Smooth muscle cell (in vitro differentiated cells): ENCODE measurements around the gene PSD2. TPM values are rescaled to one million over a fixed set of nuclear protein-coding genes. Genes with fewer than 3 reads are reported as not detected.

Source experiments
- DNase-seq: peaks from one replicate; lab custom pipeline; 2025; ENCODE audit not compliant: unreplicated experiment; lab: John Stamatoyannopoulos, UW
- H2AFZ ChIP-seq: fragments of 200-600 bp; sonication (generic); 2 replicates; pipeline ENCODE4 v1.6.0; 2016; ENCODE audit warnings: antibody characterized with exemption, low read depth, mild to moderate bottlenecking
- H3F3A ChIP-seq: fragments of 200-600 bp; sonication (generic); 2 replicates; pipeline ENCODE4 v1.6.0; 2017; ENCODE audit warnings: antibody characterized with exemption, low read depth
- H3K27ac ChIP-seq: fragments of 200-600 bp; sonication (generic); 2 replicates; pipeline ENCODE4 v1.5.1; 2016; ENCODE audit warnings: low read depth, mild to moderate bottlenecking
- H3K27me3 ChIP-seq: fragments of 200-600 bp; sonication (generic); 2 replicates; pipeline ENCODE4 v1.6.1; 2016; ENCODE audit warnings: low read depth, mild to moderate bottlenecking
- H3K36me3 ChIP-seq: fragments of 200-600 bp; sonication (generic); 2 replicates; pipeline ENCODE4 v1.5.1; 2016; ENCODE audit warnings: low read depth
- H3K4me1 ChIP-seq: fragments of 200-600 bp; sonication (generic); 2 replicates; pipeline ENCODE4 v1.5.1; 2016; ENCODE audit warnings: low read depth
- H3K4me2 ChIP-seq: fragments of 200-600 bp; sonication (generic); 2 replicates; pipeline ENCODE4 v1.6.0; 2016; ENCODE audit warnings: mild to moderate bottlenecking
- H3K4me3 ChIP-seq: fragments of 200-600 bp; sonication (generic); 2 replicates; pipeline ENCODE4 v1.5.1; 2016; ENCODE audit warnings: mild to moderate bottlenecking
- H3K79me2 ChIP-seq: fragments of 200-600 bp; sonication (generic); 2 replicates; pipeline ENCODE4 v1.6.0; 2016; ENCODE audit warnings: low read depth, mild to moderate bottlenecking
- H3K9ac ChIP-seq: fragments of 200-600 bp; sonication (generic); 2 replicates; pipeline ENCODE4 v1.6.0; 2016; ENCODE audit warnings: low read depth
- H3K9me3 ChIP-seq: fragments of 200-600 bp; sonication (generic); replicated peaks from 2 replicates; pipeline ENCODE4 v1.5.1; 2016; ENCODE audit warnings: low read depth
- H4K20me1 ChIP-seq: fragments of 200-600 bp; sonication (generic); 2 replicates; pipeline ENCODE4 v1.6.0; 2016; ENCODE audit warnings: low read depth
- WGBS: methylation state at CpG from one replicate; pipeline ENCODE4 v1.1.7; 2016; ENCODE audit warnings: low lambda C conversion rate; 5-methylcytosine and 5-hydroxymethylcytosine counted together
- polyA plus RNA-seq: library from polyadenylated mRNA; unstranded; fragments of >200 nt; fragmentation: Nextera tagmentation; extraction: Ambion mirVana; gene quantifications from 2 replicates; pipeline ENCODE4 v1.2.1, GENCODE V29; 2016
- total RNA-seq: library from RNA; depleted of rRNA; stranded (reverse); fragments of >200 nt; gene quantifications from 2 replicates; pipeline ENCODE4 v1.2.3, GENCODE V29; 2014
- TF ChIP-seq, protein P1 (sequence below): fragments of 200-600 bp; sonication (generic); IDR thresholded peaks from 2 replicates; pipeline ENCODE4 v1.5.1; 2017; ENCODE audit warnings: borderline replicate concordance, mild to moderate bottlenecking, antibody characterized with exemption; ENCODE audit not compliant: insufficient read depth, poor library complexity, severe bottlenecking

Gene PSD2
- total and polyA plus RNA-seq, 2 experiments from 2014 or later, result 0.54 to 0.81 TPM

DNA sequence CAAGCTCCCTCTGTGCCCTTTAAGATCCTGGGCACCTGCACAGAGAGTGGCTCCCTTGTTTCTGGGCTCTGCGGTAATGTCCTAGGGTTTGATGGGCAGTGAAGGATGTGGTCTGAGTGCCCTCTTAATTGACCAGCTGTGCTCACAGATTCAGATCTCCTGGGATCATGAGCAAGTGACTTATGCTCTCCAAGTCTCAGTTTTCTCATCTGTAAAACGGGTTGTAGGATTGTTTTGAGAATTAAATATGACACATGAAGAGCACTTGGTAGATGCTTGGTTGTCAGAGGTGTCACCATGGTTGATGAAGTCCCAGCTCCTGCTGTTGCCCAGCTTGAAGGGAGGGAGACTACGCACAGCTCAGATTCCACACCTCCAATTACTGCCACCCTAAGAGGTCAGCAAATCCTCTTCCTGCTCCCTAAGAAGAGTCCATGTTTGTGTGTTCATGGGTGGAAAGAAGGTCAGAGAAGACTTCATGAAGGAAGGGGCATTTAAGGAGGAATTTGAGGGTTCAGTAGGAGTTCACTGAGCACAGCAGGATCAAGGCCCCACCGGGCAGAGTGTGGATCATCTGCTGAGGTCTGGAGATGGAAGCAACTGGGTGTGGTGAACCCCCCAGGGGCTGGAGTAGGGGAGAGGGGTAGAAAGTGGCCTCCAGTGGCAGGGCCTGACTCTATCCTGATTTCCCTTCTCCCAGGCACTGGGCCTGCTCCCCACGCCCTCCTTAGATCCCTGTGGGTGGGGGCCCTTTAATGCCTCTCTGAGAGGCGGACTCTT, 1.4 kb upstream of the PSD2 start:
- Histone ChIP-seq H3K27me3 (peaks cover 95% of the 10 kb centered on the region), H3K79me2 (no peaks in the 10 kb centered on the region), H3K36me3 (no peaks in the 10 kb centered on the region), H3K4me2 (no peak overlapping the region), H3F3A (no peaks in the 10 kb centered on the region), H4K20me1 (peaks cover 5% of the 10 kb centered on the region), H3K9ac (no peak overlapping the region), H2AFZ (no peak overlapping the region), H3K4me3 (no peak overlapping the region), H3K27ac (no peak overlapping the region), H3K9me3 (no peaks in the 10 kb centered on the region), H3K4me1 (no peaks in the 10 kb centered on the region)
- WGBS, result 58% methylated on average over 6 of the region's 6 CpGs
- DNase-seq, result no peak
- TF ChIP-seq, protein P1, sequence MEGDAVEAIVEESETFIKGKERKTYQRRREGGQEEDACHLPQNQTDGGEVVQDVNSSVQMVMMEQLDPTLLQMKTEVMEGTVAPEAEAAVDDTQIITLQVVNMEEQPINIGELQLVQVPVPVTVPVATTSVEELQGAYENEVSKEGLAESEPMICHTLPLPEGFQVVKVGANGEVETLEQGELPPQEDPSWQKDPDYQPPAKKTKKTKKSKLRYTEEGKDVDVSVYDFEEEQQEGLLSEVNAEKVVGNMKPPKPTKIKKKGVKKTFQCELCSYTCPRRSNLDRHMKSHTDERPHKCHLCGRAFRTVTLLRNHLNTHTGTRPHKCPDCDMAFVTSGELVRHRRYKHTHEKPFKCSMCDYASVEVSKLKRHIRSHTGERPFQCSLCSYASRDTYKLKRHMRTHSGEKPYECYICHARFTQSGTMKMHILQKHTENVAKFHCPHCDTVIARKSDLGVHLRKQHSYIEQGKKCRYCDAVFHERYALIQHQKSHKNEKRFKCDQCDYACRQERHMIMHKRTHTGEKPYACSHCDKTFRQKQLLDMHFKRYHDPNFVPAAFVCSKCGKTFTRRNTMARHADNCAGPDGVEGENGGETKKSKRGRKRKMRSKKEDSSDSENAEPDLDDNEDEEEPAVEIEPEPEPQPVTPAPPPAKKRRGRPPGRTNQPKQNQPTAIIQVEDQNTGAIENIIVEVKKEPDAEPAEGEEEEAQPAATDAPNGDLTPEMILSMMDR, result no peak

DNA sequence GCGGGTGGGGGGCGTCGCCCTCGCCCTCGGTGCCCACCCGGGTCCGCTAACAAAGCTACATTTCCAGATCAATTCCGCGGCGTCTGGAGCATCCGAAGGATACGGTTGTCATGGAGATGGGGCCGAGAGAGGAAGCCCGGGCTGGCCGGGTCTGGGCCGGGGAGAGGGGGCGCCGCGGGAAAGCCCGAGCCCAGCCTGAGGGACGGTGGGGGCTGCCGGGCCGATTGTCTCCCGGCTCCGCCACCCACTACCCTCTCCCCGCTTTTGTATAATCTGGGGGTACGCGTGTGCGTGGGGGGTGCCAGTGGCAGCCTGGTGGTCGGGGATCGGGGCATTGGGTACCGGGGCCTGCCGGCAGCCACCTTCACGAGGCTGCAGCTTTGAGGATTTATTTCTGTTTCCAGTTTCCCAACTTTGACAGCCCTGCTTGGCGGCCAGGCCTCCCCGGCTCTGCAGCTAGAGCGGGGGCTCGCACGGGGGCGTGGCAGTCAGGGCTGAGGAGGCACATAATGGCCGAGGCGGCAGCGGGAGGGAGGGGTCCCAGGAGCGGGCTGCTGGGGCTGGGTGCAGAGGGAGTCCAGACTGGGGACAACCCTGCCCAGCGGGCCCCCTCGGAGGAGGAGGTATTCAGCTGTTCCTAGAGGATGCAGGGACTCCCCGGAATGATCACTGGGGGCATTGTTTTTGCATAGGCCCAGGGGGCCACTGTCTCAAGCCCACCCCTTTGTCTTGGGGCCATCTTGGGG, 626 bp downstream of the PSD2 start:
- no peak for DNase-seq
- no peaks in the 10 kb centered on the region for H3F3A ChIP-seq
- peaks cover 5% of the 10 kb centered on the region for H4K20me1 ChIP-seq
- H3K79me2 ChIP-seq, result no peaks in the 10 kb centered on the region
- no peaks in the 10 kb centered on the region for H3K36me3 ChIP-seq
- peaks cover 100% of the 10 kb centered on the region for H3K27me3 ChIP-seq
- no peaks in the 10 kb centered on the region for H3K4me1 ChIP-seq
- no peak overlapping the region for H3K4me3 ChIP-seq
- TF ChIP-seq, protein P1, result no peak
- no peak overlapping the region for H3K4me2 ChIP-seq
- H2AFZ ChIP-seq, result no peak overlapping the region
- no peak overlapping the region for H3K9ac ChIP-seq
- 7% methylated on average over 44 of the region's 47 CpGs for WGBS
- no peaks in the 10 kb centered on the region for H3K9me3 ChIP-seq
- no peak overlapping the region for H3K27ac ChIP-seq

DNA sequence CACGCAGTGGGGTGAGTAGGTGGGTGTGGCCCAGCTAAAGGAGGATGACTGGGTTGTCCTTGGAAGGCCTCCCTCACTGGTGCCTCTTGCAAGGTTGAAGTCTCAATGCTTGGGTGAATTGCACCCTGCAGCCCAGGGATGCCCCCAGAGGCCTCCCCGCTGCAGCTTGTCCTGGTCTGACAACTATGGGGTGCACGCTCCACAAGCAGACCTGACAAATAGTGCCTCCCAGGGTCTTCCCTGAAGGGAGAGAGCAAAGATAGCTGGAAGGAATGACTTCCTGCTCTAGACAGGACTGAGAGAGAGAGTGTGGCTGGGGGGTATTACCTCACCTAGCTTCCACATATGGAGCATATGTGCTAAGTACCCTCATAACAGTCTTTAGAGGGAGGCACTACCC, 1.7 kb downstream of the PSD2 start:
- H3K4me1 ChIP-seq, result no peaks in the 10 kb centered on the region
- no peak overlapping the region for H2AFZ ChIP-seq
- no peaks in the 10 kb centered on the region for H3F3A ChIP-seq
- no peak overlapping the region for H3K9ac ChIP-seq
- TF ChIP-seq, protein P1, result no peak
- no peaks in the 10 kb centered on the region for H3K36me3 ChIP-seq
- DNase-seq, result no peak
- 78% methylated on average over 3 of the region's 3 CpGs for WGBS
- no peaks in the 10 kb centered on the region for H3K9me3 ChIP-seq
- no peak overlapping the region for H3K27ac ChIP-seq
- H3K79me2 ChIP-seq, result no peaks in the 10 kb centered on the region
- peaks cover 5% of the 10 kb centered on the region for H4K20me1 ChIP-seq
- no peak overlapping the region for H3K4me2 ChIP-seq
- H3K4me3 ChIP-seq, result no peak overlapping the region
- peaks cover 100% of the 10 kb centered on the region for H3K27me3 ChIP-seq
